ENCODE data around the gene ARL5C.

DNA sequence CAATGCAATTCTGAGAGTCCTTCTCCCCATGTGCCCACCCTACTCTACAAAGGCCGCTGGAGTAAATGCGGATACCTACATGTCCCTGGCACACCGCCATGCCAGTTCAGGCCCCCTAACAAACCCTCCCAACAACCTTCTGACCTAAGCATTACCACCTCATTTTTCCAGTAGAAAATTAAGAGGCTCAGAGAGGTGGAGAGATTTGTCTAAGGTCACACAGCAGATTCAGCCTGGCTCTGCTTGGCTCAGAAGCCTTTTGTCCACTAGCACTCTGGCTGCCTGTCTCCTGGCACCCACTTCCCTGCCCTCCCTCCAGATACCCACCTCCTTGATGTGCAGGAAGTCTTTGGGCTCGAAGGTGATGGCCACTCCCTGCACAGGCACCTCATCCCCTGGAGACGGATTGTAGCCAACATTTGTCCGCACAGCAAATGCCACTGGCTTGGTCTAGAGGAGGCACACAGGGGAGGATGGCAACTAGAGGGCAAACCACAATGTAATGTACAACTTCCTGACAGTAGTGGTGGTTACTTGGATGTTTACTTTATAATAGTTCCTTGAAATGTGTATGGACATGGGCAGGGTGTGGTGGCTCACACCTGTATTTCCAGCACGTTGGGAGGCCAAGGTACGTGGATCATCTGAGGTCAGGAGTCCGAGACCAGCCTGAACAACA lies 21.3 kb upstream of the ARL5C start:
- TF ChIP-seq, protein P1, sequence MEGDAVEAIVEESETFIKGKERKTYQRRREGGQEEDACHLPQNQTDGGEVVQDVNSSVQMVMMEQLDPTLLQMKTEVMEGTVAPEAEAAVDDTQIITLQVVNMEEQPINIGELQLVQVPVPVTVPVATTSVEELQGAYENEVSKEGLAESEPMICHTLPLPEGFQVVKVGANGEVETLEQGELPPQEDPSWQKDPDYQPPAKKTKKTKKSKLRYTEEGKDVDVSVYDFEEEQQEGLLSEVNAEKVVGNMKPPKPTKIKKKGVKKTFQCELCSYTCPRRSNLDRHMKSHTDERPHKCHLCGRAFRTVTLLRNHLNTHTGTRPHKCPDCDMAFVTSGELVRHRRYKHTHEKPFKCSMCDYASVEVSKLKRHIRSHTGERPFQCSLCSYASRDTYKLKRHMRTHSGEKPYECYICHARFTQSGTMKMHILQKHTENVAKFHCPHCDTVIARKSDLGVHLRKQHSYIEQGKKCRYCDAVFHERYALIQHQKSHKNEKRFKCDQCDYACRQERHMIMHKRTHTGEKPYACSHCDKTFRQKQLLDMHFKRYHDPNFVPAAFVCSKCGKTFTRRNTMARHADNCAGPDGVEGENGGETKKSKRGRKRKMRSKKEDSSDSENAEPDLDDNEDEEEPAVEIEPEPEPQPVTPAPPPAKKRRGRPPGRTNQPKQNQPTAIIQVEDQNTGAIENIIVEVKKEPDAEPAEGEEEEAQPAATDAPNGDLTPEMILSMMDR (IDR thresholded peaks at IDR 0.05; ENCODE audit: poor library complexity, severe bottlenecking): no peak
- TF ChIP-seq, protein P2, sequence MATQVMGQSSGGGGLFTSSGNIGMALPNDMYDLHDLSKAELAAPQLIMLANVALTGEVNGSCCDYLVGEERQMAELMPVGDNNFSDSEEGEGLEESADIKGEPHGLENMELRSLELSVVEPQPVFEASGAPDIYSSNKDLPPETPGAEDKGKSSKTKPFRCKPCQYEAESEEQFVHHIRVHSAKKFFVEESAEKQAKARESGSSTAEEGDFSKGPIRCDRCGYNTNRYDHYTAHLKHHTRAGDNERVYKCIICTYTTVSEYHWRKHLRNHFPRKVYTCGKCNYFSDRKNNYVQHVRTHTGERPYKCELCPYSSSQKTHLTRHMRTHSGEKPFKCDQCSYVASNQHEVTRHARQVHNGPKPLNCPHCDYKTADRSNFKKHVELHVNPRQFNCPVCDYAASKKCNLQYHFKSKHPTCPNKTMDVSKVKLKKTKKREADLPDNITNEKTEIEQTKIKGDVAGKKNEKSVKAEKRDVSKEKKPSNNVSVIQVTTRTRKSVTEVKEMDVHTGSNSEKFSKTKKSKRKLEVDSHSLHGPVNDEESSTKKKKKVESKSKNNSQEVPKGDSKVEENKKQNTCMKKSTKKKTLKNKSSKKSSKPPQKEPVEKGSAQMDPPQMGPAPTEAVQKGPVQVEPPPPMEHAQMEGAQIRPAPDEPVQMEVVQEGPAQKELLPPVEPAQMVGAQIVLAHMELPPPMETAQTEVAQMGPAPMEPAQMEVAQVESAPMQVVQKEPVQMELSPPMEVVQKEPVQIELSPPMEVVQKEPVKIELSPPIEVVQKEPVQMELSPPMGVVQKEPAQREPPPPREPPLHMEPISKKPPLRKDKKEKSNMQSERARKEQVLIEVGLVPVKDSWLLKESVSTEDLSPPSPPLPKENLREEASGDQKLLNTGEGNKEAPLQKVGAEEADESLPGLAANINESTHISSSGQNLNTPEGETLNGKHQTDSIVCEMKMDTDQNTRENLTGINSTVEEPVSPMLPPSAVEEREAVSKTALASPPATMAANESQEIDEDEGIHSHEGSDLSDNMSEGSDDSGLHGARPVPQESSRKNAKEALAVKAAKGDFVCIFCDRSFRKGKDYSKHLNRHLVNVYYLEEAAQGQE (IDR thresholded peaks at IDR 0.05; ENCODE audit: borderline replicate concordance): no peak
- TF ChIP-seq TAF1 (IDR thresholded peaks at IDR 0.05; ENCODE audit: low read depth): no peak
